ENCODE results near the gene FAM193A.
"Not testable (repeated sequence)": the region's sequence is repeated elsewhere in the genome, so short reads cannot be mapped to it uniquely, and the experiment has no call there.

Gene FAM193A

DNA sequence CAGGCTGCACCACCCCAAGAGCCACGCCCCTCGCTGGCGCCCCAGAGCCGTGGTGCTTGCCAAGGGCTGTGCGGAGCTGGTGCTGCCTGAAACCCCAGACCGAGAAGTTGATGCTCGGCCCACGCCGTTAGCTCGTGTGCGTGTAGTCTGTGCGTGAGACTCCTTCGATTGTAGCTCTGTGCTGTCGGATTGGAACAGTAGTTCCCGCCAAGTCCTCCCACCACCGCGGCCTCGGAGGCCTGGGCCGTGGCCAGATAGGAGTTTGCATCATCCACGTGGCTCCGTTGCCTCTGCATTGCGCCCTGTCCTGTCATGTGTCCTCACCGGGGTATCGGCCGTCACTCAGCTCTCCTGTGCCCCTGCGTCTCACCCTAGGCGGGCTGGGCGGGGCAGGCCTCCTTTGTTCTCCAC lies 195.5 kb downstream of the FAM193A start:
- no peak for DNase-seq

GRCh38 chr4:2732526-2732925 lies 196.1 kb downstream of the FAM193A start:
- DNase-seq = no peak

GRCh38 chr4:2733001-2733843 lies 196.8 kb downstream of the FAM193A start:
- no peak for DNase-seq

DNA sequence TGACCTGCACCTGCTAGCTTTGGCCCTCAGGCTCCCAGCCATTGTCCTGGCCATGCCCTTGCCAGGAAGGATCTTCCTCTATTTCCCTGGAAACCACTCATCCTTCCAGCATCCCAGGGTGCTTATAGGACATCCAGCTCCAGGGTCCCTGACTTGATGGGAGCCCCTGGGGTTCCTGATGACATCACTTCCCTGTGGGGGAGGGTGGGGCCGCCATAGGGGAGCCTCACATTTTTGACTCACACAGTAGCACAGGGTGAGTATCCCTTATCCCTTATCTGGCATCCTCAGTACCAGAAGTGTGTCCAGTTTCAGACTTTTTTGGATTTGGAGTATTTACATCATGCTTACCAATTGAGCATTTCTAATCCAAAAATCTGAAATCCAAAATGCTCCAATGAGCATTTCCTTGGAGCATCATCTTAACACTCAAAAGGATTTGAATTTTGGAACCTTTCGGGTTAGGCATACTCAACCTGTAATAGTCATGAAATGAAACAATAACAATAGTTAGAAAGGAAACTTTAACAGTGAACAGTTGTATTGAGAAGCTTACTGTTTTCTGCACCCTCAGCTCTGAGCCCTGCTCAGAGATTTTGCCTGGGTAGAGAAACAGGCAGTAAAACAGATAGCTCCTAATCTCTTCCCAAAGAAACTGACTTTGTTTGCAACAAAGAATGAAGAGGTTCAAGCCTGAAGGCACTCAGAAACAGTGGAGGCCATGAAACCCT lies 197.6 kb downstream of the FAM193A start:
- DNase-seq = no peak

DNA sequence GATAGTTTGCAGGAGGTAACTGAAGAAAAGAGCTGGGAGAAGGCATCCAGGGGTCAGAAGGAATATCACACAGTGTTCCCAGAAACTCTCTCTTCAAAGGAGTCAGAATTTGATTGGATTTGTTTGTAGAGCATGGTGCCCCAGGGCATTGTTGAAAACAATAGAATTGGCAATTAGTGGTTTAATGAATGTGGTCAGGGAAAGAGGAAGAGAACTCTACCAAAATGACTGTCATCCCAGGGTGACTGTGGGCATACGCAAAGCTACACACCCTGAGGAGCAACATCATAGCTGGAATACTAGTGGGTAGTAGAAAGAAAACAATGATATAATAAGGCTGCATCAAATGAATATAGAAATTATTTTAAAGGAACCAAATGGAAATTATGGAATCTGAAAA lies 198.2 kb downstream of the FAM193A start:
- no peak for DNase-seq

DNA sequence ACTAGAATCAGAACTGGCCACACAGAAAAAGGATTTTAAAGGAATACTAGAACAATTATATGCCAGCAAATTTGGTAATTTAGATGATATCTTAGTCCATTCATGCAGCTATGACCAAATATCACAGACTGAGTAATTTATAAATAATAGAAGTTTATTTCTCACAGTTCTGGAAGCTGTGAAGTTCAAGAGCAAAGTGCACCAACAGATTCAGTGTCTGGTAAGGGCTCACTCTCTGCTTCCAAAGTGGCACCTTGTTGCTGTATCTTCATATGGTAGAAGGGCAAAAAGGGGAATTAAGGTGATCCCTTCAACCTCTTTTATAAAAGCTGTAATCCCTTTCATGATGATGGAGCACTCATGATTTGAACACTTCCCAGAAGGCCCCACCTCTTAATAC lies 199.4 kb downstream of the FAM193A start:
- no peak for DNase-seq

DNA sequence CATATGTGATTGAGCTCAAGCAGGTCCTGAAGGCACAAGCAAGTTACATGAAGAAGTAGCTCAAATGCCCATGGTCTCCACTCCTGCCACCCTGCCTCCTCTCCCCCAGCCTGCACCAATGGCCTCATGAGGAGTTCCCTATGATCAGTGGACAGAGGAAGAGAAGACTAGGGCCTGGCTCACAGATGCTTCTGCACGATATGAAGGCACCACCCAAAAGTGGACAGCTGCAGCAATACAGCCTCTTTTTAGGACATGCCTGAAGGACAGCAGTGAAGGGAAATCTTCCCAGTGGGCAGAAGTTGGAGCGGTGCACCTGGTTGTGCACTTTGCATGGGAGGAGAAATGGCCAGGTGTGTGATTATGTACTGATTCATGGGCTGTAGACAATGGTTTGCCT lies 201.8 kb downstream of the FAM193A start:
- DNase-seq = not testable (repeated sequence)

- no peak for DNase-seq
Observed at GRCh38 chr4:2741626-2742025, 205.2 kb downstream of the FAM193A start.

- no peak for DNase-seq
Observed at GRCh38 chr4:2742081-2742822, 205.8 kb downstream of the FAM193A start.

GRCh38 chr4:2742823-2743517 lies 206.5 kb downstream of the FAM193A start:
- DNase-seq = no peak

DNA sequence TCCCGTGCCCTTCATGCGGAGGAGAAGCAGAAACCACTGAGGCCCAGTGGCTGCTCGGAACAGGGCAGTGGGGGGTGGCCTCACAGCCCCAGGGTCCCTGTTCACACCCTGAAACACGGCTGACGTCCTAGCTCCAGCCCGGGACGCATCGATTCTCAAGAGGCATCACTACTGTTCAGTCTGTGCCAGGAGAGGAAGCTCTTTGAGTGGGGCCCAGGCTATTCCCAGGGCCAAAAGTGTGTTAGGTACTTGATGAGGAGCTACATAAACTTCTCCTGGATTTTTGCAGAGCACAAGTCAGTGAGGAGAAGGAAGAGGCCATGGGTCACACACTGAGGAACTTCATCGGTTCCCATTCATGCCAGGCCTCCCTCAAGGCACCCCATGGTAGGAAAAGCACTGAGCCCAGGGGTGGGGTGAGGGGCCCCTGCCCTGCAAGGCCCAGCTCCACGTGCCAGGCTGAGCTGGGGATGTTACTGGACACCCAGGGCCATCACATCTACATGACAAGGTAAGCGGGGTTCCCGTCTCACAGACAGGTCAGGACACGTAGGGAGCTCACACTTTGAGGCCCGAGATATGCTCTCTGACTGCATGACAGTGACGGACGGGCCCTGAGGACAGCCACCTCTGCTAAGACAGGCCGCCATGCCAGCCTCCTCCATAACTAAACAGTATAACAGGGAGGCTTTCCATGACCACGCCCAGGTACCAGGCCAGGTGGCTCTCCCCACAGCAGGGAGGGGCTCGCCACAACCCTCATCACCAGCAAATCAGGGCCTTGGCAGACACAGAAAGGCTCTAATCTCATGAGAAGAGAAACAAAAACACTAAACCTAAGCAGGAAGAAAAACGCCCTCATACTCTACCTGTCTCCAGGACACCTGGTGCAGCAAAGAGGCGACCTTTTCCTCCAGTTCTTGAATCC lies 207.3 kb downstream of the FAM193A start:
- no peak for DNase-seq

DNA sequence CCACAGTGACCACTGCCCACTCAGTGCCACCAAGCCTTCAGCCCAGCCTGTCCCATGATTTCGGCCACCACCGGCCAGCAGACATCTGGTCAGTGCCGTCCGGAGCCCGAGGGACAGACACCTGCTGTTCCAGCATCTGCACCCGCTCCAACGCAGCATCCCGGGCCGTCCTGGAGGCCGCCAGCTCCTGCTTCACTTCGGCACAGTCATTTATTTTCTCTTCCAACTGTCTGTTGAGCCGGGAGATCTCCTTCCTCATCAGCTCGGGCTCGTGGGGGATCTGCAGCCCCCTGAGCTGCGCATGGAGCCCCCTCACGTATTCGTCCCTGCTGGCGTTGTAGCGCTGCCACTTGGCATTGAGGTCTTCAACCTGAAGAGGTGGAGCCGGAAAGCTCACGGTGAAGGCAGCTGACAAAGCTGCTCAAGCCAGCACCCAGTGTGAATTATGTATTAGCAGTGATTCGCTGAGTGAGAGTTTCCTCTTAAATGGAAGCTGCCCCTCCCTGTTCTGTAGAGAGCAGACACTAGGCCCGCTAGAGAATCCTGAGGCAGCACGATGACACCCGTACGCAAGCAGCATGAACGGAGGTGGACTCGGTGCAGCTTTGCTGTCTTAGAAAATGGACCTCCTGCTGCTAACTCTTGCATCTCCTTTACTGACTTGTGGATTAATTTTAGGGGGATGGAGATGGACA lies 208.3 kb downstream of the FAM193A start:
- no peak for DNase-seq

DNA sequence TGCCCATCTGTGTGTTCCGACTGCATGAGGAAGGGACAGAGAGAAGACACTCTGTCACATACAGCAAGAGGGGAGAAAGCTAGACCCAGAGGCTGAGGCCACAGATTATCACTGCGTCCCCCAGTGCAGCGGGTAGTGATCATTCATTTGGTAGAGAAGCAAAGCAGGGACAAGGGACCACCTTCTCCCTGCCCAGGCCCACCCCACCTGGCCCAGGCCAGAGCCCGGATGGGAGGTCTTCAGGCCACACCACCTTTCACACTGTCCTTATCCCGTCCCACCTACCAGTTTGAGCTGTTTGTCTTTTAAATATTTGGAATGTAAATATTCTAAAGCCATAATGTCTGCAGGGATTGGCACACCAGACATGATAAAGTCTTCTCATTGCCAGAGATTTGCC lies 209.1 kb downstream of the FAM193A start:
- no peak for DNase-seq

DNA sequence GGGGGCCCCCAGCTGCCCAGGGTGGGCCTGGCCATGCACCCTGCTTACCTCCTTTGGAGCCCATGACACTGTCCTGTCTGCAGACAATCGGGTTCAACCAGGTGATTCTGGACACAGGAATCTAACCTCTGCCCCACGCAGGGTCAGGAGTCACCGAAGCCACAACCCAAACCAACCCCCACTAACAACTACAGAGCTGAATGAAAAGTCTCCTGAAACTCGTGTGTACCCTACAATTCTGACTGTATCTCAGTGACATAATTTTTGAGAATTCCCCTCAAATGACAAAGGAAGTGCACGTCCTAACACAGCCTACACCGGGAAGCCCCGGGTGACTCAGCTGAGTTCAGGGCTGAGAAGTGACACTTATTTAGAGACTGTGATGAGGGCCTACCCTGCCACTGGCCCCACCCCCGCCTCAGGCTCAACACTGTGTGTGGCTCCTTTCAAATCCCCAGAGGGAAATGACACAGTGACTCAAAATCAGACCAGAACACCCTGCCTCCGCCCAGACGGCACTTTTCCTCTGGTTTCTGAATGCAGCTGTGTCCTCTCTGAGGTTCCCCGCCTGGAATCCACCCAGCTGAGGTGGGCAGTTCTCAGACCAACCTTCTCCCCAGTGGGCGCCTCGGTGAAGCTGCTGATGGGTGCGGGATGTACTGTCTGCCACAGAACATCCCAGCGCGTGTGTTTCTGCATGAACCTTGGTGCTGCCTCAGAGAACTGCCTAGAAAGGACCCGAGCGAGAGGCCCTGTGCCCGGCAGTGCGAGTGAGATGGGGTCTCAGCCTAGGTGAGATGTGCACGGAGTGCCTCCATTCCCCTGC lies 209.7 kb downstream of the FAM193A start:
- DNase-seq = no peak

GRCh38 chr4:2746891-2747695 lies 210.6 kb downstream of the FAM193A start:
- DNase-seq = no peak

DNA sequence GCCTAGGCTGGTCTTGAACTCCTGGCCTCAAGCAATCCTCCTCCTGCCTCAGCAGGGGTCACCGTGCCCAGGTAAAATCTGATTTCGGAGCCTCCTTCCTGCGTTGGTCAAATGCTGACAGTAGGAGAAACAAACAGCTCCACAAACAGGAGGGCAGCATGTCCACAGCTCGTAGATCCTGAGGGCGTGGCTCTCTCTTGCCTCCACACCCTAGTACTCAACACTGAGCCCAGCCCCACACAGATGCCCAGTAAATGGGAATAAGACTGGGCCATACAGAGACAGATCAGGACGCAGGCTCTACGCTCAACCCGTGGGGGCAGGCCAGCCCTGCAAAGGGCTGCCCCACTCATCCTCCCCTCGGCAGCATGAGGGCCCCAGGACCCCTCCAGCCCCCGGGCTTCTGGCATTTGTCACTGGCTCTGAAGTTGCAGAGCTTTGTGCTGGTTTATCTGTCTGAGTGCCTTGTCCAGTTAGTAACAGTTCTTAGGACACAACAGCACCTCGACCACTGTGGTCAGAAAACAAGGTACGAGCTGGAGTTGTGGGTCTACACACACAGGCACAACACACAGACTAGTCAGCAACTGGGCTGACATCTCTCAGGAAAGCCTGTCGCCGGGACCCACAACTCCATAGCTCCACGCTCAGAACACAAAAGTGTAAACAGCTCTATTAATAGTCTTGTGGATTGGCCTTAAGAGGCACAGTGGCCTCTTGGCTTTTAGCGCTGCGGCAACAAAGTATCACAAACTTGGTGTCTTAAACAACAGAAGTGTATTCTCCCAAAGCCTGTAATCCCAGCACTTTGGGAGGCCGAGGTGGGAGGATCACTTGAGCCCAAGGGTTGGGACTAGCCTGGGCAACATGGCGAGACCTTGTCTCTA lies 214.5 kb downstream of the FAM193A start:
- DNase-seq = no peak

- DNase-seq = no peak
Observed at GRCh38 chr4:2753436-2753835, 217.0 kb downstream of the FAM193A start.

Data from NCI-H2029 (cell line).